ENCODE results near the gene FTO.
"Not testable (repeated sequence)": the region's sequence is repeated elsewhere in the genome, so short reads cannot be mapped to it uniquely, and the experiment has no call there.

Gene FTO

DNA sequence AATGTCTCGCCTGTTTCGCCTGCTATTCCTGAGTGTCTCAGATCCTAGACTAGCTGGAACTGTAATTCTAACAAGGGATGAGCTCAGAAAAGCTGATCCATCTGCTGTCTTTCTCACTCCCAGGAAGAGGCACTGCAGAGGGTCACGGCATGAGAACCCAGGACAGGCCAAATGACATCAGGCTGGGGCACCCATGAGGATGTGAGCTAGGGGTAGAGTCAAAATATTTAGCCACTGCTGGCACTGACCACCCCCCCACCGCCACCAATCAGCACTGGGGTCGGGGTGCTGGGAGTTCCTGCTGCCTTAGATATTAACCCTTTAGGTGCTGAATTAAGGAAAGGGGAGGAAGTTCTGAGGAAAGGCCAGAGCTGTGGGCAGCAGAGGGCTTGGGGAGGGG, 470.2 kb downstream of the FTO start:
- no peak for DNase-seq

DNA sequence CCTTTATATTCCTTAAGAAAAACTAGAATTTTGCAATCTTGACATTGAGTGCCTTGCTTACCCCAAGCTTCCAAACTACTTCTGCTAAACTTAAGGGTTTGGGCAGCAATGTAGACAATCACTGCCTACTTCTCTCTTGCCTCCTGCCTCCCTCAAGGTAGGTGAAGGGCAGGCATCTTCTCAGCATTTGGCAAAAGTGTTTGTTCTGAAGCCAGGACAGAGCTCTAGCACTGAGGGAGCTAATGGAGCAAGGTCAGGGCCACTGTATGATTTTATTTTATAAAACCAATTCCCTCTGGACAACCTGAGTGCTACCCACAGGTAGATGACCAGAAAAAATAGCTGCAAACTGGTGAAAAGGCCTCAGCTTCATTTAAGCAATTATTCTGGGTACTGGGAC, 470.8 kb downstream of the FTO start:
- DNase-seq = no peak

DNA sequence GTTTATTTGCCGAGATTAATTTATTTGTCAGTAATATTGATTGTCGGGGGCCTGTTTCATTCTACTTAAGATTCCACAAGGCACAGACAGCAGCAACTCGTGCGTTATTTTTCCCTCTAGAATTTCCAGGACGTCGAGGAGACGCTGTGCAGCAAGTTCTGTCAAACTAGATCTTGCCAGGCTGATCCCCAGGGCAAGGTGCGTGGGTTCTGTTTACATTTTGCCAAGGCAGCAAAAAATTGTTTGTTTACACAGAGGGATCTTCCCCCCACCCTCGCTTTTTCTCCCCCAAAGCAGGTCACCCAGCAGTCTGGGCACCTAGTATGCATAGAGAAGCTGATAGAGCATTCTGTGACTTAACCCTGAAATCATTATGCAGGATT, 471.2 kb downstream of the FTO start:
- no peak for DNase-seq

DNA sequence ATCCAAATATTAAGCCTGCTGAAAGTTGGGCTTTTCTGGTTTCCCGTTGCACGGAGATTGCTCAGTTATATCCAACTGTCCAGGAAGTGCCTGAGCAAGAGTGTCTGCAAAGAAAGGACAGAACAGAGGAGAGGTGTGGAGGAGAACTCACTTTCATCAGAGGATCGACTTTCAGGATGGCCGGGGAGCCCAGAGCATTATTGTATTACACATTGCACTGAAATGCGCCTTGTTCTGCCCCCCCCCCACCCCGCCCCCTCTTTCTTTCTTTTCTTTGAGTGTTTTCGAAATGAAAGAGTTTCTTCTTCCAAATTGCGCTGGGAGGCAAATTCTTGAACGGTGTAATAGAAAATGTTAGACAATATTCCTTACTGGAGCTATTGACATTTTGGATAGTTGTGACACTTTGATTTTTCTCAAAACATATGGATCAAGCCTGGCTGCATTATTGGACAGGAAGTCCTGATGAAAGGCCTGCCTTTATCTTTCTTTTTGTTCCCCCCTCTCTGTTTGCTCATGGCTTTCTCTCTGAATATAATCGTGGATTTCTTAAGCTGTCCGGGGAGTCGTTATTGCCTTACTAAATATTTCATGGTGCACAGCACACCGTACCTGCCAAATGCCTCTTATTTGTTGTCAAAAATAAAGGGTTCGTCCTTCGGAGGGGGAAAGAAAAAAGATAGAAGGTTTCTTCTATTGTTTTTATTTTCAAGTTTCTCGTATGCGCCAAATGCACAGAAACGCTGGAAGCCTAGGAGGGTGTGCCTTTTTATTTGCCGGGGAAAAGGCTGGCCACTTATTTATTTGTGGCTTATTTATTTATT, 471.8 kb downstream of the FTO start:
- DNase-seq = no peak

DNA sequence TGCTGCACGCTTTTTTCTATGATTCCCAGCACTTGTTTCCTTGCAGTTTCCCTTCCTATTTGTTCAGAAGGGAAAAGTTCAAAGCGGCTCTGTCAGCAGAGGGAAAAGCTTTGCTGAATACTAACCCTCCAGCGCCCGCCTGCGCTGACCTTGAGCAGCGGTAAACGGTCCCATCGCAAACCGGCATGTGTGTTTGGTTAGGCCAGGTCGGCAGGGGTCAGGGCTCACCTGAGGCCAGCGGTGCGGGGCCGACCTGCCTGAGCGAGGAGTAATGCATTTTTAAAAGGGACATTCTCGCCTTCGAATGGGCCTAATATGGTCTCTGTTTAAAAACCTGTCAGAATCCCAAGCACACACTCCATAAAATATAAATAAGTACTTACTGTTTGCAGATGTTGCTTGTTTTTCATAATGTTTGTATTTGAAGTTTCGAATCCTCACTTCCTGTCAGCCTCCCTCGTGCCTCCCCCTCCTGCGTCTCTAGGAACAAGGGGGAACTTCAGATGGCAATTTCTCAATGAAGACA, 472.5 kb downstream of the FTO start:
- peak in 4 of 51 donors; percentile 2 to 13 (median 6) for DNase-seq

DNA sequence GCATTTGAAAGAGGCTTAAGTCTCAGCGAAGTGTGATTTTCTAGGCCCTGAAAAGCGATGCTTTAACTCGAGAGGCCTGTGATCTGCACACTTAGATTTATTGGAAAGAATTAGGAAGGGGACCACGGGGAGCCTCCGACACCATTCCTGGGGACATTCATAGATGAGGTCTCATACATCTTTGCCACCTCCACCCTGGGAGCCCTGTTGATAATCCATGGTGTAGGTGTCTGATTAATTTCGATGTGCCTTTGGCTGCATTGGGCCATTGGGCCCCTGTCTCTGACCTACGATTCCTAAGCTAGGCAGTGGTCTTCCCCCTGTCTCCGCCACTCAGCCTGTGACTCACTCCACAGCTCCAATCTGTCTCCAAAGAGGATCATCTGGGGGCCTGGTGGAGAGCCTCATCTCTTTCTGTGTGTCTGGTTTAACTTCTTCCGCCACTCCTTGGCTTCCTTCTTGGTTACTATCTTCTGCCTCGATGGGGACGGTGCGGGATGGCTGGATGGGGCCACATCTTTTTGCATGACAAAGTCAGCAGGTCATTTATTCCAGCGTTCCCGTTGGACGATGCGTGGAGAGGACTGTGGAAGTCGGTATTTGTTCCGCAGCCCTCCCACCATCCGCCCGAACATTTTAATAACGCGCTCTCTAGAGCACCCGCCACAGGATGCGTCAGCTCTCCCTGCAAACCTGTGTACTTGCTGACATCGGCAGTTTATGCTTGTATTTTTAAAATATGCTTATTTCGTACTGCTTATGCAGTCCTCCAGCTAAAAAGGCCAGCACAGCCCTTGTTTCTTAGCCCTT, 473.3 kb downstream of the FTO start:
- DNase-seq = no peak

DNA sequence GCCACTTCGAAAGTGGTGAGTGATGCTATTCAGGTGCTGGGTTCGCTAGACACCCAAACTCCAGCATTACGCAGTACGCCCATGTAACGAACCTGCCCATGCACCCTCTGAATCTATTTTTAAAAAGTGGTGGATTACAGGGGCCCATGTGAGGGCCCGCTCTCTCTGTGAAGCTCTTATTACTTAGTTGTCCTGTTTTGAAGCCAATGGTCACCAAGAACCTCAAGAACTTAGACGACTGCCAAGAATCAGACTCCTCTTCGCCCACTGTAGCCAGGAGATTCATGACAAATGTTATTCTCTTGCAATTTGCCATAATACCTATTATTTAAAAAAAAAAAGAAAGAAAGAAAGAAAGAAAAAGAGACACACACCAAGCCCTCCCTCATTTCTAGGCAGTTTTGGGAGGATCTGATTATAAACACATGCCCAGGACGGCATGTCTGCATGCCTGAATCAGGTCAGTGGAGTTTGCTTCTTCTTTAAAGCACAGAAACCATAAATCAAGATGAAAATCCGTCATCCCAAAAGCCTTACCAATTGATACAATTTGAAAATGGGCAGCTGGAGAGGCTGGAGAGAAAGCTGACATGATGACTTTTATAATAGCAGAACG, 474.0 kb downstream of the FTO start:
- DNase-seq = no peak

DNA sequence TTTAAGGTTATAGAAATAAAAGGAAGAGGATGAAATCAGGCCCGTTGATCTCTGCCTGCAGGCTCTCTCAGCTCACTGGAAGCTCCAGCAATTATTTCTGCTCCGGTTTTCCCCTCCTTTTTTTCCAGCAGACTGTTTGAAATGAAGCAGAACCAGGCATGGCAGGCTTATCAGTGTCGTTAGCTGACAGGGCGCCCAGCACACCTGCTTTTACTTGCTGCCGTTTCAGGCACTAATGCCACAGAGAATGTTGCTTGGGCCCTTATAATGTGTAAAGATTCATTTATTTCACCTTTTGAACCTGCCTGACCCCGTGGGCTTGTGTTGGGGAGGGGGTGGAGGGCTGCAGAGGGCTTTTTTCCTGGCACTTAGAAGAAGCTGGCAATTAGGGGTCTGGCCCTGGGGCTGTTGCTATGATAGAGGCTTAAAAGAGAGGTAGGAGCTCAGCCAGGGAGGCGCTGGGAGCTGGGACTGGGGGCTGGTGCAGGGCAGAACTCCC, 474.6 kb downstream of the FTO start:
- no peak for DNase-seq

DNA sequence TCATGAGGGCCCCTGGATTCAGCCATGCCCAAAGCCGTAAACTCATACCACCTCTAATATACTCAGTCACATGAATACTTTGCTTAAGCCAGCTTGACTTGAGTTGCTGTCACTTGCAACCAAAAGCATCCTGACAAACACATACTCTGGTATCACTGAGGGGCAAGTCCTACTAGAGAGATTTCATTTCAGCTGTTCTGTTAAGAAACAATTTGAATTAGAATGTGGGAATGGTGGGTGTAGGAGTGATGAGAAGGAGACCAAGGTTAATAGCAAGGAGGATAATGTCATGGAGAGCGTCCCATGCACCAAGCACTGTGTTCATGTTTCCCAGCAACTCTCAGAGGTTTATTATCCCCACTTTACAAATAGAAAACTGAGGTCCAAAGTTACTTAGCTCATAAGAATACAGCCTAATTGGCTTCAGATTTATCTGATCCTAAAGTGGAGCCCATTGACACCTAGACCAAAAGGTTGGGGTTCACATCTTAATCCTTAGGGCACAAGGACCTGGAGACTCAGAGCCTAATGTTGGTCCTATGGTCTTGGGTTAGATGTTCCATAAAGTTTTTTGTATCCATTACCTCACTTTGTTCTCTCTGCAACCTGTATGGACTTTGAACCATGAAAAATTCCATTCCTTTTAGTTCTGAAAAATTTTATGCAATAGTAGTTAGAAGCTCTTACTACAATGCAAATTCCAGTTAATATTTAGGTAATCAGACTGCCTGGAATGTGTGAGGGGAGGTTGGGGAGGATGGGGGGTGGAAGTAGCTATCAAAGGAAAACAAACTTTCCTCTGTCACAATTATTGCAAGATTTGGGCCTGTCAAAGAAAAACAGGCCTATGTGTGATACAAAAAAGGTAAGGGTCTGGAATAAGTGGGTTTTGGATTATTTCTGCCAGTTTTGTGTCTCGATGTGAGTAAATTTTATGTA, 476.7 kb downstream of the FTO start:
- DNase-seq = no peak

DNA sequence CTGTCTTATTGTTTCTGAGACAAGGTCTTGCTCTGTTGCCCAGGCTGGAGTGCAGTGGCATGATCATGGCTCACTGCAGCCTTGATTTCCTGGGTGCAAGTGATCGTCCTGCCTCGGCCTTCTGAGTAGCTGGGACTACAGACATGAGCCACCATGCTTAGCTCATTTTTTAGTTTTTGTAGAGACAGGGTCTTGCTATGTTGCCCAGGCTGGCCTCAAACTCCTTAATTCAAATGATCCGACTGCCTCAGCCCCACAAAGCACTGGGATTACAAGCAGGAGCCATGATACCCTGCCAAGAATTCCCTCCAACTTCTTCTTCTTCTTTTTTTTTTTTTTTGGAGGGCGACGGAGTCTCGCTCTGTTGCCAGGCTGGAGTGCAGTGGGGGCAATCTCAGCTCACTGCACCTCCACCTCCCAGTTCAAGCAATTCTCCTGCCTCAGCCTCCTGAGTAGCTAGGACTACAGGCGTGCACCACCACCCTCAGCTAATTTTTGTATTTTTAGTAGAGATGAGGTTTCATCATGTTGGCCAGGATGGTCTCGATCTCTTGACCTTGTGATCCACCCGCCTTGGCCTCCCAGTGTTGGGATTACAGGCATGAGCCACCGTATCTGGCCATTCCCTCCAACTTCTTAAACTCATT, 477.9 kb downstream of the FTO start:
- not testable (repeated sequence) for DNase-seq

DNA sequence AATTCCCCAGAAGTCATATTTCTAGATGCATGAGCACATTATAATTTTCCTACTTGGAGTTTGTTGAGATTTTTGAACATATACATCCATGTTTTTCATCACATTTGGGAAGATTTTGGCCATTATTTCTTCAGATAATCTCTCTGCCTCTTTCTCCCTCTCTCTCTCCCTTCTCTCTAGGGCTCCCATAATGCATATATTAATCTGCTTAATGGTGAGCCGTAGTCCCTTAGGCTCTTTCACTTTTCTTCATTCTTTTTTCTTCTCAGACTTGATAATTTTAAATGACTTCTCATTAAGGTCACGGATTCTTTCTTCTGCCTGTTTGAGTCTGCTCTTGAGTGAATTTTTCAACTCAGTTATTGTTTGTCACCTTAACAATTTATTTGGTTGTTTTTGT, 481.1 kb downstream of the FTO start:
- no peak for DNase-seq

DNA sequence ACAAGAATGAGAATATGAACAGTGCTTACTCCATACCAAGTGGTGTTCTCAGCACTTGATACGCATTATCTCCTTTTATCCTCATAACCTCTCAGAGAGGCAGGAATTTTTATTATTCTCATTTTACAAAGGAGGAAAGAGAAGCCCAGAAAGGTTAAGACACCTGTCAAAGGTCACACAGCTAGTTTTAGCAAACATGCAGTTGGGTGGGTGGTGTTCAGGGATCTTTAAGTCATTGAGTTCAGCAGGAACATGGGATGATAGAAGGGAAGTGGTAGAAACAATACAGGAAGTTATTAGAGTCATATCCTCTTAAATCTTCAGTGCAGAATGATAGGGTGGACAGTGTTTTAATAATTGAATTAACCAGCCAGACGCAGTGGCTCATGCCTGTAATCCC, 487.2 kb downstream of the FTO start:
- DNase-seq = no peak

DNA sequence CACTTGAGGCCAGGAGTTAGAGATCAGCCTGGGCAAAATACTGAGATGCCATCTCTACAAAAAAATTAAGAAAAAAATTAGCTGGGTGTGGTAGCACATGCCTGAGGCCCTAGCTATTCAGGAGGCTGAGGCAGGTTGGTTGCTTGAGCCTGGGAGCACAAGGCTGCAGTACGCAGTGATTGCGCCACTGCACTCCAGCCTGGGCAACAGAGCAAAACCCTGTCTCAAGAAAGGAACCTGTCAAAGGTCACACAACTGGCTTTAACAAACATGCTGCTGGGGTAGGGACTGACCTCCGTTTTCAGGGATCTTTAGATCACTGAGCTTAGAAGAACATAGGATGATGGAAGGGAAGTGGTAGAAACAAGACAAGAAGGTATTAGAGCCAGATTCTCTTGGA, 487.6 kb downstream of the FTO start:
- no peak for DNase-seq

DNA sequence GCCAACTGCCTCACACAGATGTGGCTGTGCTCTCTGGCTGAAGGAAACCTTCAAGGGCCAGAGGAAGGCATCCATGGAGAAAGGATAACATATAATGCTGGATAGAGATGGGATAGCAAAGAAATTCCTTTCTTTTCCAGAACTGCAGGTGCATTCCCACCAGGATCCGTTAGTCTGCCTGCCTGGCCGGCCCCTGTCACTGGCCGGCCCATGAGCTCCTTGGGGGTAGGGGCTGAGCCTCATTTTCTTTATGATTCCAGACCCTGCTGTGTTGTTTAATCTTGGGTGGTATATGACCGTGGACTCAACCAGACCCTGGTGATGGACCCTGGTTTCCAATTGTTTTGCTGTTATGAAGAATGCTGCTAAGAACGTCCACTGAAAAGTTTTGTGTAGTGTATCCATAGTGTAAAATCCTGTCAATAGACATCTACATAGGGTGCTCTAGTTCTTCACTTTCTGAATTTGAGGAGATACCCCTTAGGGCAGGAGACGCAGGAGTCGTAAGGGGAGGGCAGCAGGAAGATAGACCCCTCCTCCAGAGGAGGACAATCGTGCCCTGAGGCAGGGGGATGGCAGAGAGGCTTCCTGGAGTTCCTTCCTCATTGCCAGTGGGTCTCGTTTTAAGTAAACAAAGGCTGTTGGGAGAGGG, 489.2 kb downstream of the FTO start:
- no peak for DNase-seq

DNA sequence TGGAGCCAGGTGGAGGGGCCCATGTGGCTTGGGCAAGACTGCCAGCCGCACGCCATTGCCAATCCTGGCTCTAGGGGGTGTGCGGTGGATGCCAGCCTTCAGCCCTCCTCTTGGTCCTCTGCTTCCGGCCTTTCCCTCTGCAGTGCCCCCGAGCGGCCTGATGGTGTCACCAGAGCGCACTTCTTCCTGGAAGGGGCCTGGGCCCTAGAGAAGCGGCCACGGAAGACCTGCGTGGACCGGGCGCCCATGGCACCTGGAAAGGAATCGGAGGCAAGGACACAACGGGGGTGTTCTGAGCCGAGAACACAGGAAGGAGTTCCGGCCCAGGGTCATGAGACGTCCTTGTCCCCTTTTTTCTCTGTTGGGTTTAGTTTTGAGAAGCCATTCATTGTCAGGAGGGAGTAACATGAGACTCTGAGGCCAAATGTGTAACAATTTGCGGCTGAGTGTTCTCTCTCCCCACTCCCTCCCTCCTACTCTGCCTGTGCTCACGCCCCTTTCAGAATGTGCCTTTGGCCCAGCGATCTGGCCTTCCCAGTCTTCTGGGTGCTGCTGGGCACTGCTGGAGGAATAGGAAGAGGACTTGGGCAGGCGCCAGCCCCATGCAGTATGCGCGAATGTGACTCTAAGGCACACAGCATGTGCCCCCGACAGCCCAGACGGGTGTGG, 489.8 kb downstream of the FTO start:
- DNase-seq = peak in 44 of 51 donors; percentile 12 to 75 (median 52)

DNA sequence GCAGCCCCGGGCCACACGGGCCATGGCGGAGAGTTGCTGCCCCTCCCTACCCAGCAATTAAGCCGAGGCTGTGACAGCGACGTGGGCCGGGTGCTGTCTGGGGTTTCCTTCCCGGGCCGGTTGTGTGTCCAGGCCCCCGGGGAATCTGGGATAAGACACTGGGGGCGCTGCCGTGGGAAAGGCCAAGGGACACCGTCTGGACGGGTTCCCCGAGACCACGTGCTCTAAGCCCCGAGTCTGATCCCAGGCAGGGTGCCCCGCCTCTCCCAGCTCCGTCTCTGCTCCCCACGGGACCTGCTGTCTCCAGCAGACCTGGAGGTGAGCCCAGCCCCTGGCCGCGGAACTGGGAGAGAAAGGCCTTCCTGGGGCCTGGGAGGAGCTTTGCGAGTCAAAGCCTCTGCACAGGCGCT, 490.4 kb downstream of the FTO start:
- DNase-seq = peak in 48 of 51 donors; percentile 16 to 89 (median 63)

DNA sequence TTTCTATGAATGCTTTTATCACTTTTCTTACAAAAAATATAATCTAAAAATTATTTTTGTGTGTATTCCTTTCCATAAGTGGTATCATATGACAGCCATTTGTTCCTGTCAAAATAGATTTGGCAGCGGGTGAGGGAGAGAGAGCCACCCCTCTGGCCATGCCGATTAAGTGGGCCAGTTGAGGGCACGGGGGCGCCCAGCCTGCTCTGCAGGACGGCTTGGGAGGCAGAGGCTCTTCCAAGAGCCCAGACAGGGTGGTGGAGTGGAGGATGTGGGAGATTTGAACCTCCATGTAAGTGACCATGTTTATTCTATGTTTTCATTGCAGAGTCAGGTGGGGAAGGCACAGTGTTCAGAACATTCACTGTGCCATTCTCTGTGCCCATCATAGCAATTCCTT, 493.8 kb downstream of the FTO start:
- no peak for DNase-seq

DNA sequence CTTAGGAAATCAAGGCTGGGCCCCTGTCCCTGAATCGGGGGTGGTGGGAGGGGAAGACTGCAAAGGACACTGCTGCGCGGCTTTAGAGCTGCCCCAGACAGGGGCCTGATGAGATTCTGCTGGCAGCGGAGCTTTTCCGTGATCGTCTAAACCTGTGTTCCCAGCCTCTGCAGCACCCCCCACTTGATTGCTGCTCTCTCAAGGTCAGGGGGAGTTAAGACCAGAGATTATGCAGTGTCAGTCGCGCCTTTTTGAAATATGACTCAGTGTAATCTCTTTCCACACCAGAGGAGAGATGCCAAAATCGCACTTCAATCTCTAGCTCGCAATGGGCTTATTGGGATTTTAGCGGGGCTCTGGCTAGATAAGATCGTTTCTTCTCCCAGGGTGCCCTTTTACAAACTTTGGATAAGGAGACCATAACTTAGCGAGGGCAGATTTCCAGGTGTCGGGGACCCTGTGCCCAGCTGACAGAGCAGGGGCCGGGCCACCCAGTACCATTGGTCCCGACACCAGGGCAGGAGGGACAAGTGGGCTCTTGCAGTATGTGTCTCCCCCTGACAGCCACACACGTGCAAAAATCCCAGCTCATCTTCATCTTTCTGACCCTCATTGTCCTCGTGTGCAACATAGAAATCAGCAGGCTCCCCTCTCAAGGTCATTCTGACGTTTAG, 495.7 kb downstream of the FTO start:
- DNase-seq = no peak

DNA sequence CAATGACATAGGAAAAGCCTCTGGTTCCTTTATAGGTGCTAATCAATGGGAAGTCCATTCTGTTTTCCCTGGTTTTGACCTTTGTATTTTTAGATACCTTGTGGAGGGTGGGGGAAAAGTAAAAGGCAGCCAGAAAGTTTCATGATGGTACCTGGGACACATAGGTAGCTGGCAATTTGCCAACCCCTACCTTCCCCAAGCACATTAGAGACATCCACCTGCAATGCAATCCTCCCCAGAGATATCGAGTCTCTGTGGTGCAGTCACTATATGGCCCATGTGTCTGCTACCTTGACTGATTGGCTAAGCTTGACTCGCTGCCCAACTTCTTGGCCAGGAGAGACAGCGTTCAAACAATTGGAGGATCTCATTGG, 496.2 kb downstream of the FTO start:
- no peak for DNase-seq

All from hypothalamus (tissue), 51 donors.